Osteocyte (in vitro differentiated cells): ENCODE results near the gene ITPRIPL2. TPM values are rescaled to one million over a fixed set of nuclear protein-coding genes. Genes with fewer than 3 reads are reported as not detected.
A peak's percentile ranks its signal among the peaks of the same experiment; 100 is the strongest.

Experiments used
- DNase-seq: peaks from one replicate; pipeline ENCODE4 v3.0.0; 2021; ENCODE audit warnings: mixed read lengths; ENCODE audit not compliant: unreplicated experiment; ENCODE audit errors: extremely low spot score
- H3K27ac Mint-ChIP-seq: one replicate; pipeline ENCODE4 v1.8.0; 2021; ENCODE audit warnings: mild to moderate bottlenecking, mixed read lengths; ENCODE audit not compliant: unreplicated experiment
- H3K27me3 Mint-ChIP-seq: one replicate; pipeline ENCODE4 v1.8.0; 2021; ENCODE audit warnings: mixed read lengths; ENCODE audit not compliant: unreplicated experiment
- H3K36me3 Mint-ChIP-seq: one replicate; pipeline ENCODE4 v1.8.0; 2021; ENCODE audit warnings: mixed read lengths; ENCODE audit not compliant: unreplicated experiment
- H3K4me1 Mint-ChIP-seq: one replicate; pipeline ENCODE4 v1.8.0; 2021; ENCODE audit warnings: mixed read lengths; ENCODE audit not compliant: unreplicated experiment
- H3K4me3 Mint-ChIP-seq: one replicate; pipeline ENCODE4 v1.8.0; 2021; ENCODE audit warnings: mild to moderate bottlenecking, moderate library complexity, mixed read lengths; ENCODE audit not compliant: unreplicated experiment
- H3K9me3 Mint-ChIP-seq: one replicate; pipeline ENCODE4 v1.8.0; 2021; ENCODE audit warnings: mixed read lengths; ENCODE audit not compliant: unreplicated experiment
- total RNA-seq: library from RNA; stranded (reverse); gene quantifications from 2 replicates; pipeline ENCODE4 v1.2.1, GENCODE V29; 2021
- TF ChIP-seq, protein P1 (sequence below): fragments of 200-600 bp; sonication (generic); IDR thresholded peaks from 2 replicates; pipeline ENCODE4 v1.5.0; 2021; ENCODE audit warnings: antibody characterized with exemption, mild to moderate bottlenecking, moderate library complexity

Gene ITPRIPL2
- total RNA-seq, 1 donor from 2014 or later: 56.1 TPM

DNA sequence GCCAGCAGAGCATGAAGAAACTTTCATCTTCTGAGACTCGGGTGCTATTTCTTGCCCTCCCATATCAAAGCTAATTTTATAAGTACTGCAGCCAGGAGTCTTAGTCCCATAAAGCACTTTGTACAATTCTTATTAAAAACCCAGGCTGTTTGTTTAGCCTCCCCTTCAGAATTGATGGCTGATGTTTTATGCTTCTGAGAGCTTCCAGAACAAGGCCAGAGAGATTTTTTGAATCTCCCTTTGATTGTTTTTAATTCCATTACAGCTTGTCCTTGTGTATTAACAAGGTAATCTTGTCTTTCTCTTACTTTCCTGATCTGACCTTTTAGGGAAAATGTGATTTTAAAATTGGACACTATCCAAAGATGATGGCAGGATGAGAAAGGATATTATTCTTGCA is 30.1 kb upstream of the ITPRIPL2 start:
- peaks cover 6% of the 10 kb centered on the region for H3K4me1 Mint-ChIP-seq
- H3K36me3 Mint-ChIP-seq: peaks cover 27% of the 10 kb centered on the region

DNA sequence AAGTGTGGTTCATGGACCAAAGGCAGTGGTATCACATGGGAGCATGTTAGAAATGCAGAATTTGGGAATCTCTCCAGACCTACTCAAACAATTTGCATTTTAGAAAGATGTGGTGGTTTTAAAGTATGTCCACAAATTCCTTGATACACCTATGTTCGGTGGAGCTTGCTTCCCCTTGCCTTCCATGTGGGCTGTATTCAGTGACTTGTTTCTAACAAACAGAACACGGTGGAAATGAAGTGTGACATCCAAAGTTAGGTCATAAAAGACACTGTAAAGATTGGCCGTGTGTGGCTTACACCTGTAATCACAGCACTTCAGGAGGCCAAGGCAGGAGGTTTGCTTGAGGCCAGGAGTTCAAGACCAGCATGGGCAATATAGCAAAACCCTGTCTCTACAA is 29.6 kb upstream of the ITPRIPL2 start:
- peaks cover 25% of the 10 kb centered on the region for H3K36me3 Mint-ChIP-seq
- no peaks in the 10 kb centered on the region for H3K9me3 Mint-ChIP-seq
- TF ChIP-seq, protein P1, sequence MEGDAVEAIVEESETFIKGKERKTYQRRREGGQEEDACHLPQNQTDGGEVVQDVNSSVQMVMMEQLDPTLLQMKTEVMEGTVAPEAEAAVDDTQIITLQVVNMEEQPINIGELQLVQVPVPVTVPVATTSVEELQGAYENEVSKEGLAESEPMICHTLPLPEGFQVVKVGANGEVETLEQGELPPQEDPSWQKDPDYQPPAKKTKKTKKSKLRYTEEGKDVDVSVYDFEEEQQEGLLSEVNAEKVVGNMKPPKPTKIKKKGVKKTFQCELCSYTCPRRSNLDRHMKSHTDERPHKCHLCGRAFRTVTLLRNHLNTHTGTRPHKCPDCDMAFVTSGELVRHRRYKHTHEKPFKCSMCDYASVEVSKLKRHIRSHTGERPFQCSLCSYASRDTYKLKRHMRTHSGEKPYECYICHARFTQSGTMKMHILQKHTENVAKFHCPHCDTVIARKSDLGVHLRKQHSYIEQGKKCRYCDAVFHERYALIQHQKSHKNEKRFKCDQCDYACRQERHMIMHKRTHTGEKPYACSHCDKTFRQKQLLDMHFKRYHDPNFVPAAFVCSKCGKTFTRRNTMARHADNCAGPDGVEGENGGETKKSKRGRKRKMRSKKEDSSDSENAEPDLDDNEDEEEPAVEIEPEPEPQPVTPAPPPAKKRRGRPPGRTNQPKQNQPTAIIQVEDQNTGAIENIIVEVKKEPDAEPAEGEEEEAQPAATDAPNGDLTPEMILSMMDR: no peak
- no peak overlapping the region for H3K4me3 Mint-ChIP-seq
- H3K4me1 Mint-ChIP-seq: peaks cover 6% of the 10 kb centered on the region
- H3K27ac Mint-ChIP-seq: no peak overlapping the region
- no peak for DNase-seq
- H3K27me3 Mint-ChIP-seq: no peaks in the 10 kb centered on the region

More for the DNA sequence above, 30.1 kb upstream of the ITPRIPL2 start:
- DNase-seq: no peak
- Mint-ChIP-seq H3K27me3 (no peaks in the 10 kb centered on the region), H3K27ac (no peak overlapping the region), H3K9me3 (no peaks in the 10 kb centered on the region), H3K4me3 (no peak overlapping the region)
- TF ChIP-seq, protein P1: no peak

DNA sequence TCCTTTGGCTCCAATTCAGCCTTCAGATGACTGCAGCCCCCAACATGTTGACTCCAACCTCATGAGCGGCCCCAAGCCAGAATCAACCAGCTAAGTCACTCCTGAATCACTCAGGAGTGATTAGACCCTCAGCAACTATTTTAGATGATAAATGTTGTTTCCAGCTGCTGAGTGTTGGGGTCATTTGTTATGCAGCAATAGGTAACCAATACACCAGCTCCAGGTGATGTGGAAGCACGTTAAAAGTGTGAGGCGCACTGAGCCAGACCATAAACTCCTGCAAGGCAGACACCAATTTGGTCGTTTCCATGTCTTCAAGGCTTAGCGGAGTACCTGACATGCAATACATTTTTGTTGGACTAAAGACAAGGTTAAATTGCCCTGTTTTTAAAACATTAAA is 28.9 kb upstream of the ITPRIPL2 start:
- Mint-ChIP-seq H3K4me1 (peaks cover 6% of the 10 kb centered on the region), H3K9me3 (no peaks in the 10 kb centered on the region), H3K36me3 (peaks cover 23% of the 10 kb centered on the region), H3K27me3 (no peaks in the 10 kb centered on the region), H3K4me3 (no peak overlapping the region), H3K27ac (no peak overlapping the region)
- TF ChIP-seq, protein P1: no peak
- DNase-seq: no peak

DNA sequence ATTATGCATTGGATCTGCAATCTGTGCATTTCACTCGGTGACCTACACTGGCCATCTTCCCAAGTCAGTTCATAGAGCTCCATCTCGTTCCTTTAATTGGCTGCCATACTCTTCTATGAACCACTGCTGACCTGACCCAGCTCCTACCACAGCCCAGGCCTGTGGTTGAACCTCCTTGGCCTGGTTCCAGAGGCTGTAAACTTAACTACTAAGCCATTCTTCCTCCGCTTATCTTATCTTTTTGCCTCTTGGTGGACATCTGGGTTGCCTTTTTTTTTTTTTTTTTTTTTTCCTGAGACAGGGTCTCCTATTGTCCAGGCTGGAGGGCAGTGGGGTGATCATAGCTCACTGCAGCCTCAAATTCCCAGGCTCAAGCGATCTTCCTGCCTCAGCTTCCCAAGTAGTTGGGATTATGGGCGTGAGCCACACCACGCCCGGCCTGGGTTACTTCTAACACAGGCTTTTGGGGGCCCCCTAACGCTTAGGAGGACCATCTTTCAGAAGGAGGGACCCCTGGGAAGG is 28.0 kb upstream of the ITPRIPL2 start:
- TF ChIP-seq, protein P1: no peak
- DNase-seq: no peak
- no peaks in the 10 kb centered on the region for H3K27me3 Mint-ChIP-seq
- peaks cover 6% of the 10 kb centered on the region for H3K4me1 Mint-ChIP-seq
- peaks cover 20% of the 10 kb centered on the region for H3K36me3 Mint-ChIP-seq
- H3K9me3 Mint-ChIP-seq: no peaks in the 10 kb centered on the region
- peak overlapping the region; percentile 80 for H3K4me3 Mint-ChIP-seq
- H3K27ac Mint-ChIP-seq: no peak overlapping the region

DNA sequence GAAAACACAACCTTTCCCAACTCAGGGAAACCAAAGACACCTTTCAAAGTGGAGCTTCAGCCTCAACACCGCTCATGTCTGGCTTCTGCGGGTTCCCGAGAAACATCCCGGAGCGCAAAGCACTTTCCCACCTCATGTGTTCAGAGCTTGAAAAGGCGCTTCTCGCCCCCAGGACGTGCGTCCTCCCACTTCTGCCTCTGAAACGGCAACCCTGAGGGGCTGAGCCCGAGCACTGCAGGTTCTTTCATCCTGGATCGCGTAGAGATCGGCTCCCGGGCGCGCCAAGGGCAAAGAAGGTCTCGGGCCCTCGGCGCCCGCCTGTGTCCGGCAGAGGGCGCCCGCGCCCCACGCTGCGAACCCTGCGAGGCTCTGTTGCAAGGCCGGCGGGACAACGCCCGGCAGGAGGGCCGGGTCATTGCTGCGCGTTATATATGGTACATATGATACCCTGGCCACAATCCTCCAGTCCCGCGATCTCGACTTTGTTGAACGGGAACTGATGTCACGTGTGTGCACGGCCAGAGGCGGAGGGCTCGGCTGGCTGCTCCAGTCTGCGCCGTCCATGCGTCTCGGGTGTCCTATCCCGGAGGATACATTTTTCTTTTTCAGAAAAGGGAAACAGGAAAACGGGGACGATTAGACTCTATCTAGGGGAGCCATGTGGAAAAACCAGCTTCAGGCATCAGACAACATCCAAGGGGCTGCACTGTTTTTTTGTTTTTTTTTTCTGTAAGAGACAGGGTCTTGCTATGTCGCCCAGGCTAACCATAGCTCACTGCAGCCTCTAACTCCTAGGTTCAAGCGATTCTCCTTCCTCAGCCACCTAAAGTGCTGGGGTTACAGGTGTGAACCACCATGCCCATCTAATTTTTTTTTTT is 27.2 kb upstream of the ITPRIPL2 start:
- DNase-seq: peak; percentile 96
- H3K27me3 Mint-ChIP-seq: no peaks in the 10 kb centered on the region
- peak overlapping the region; percentile 77 for H3K27ac Mint-ChIP-seq
- H3K9me3 Mint-ChIP-seq: no peaks in the 10 kb centered on the region
- TF ChIP-seq, protein P1: peak; percentile 100
- peaks cover 7% of the 10 kb centered on the region for H3K4me1 Mint-ChIP-seq
- H3K36me3 Mint-ChIP-seq: peaks cover 13% of the 10 kb centered on the region
- peak overlapping the region; percentile 80 for H3K4me3 Mint-ChIP-seq
